Endothelial cell of umbilical vein (primary cell): Measurements from ENCODE around the gene SGMS2.

Experiments
- EZH2 ChIP-seq: IDR thresholded peaks from 2 replicates; pipeline ENCODE4 v1.6.1; 2012; ENCODE audit warnings: borderline replicate concordance, low read depth, mild to moderate bottlenecking, moderate library complexity, low read length, inconsistent platforms; ENCODE audit not compliant: severe bottlenecking
- MAX ChIP-seq: IDR thresholded peaks from 2 replicates; pipeline ENCODE4 v1.6.1; 2011; ENCODE audit not compliant: insufficient read depth, insufficient read length
- TF ChIP-seq, protein P1 (sequence below), 2 donors: IDR thresholded peaks; 1 replicate in 1 of 2; 2 replicates in 1 of 2; pipeline ENCODE4 v1.5.1; 2011; ENCODE audit warnings: low read length in 2 of 2, mild to moderate bottlenecking in 2 of 2, moderate library complexity in 2 of 2, control low read depth in 1 of 2, inconsistent platforms in 1 of 2, low read depth in 1 of 2; ENCODE audit not compliant: insufficient read depth in 1 of 2; ENCODE audit errors: extremely low read depth in 1 of 2

- TF ChIP-seq, protein P1, sequence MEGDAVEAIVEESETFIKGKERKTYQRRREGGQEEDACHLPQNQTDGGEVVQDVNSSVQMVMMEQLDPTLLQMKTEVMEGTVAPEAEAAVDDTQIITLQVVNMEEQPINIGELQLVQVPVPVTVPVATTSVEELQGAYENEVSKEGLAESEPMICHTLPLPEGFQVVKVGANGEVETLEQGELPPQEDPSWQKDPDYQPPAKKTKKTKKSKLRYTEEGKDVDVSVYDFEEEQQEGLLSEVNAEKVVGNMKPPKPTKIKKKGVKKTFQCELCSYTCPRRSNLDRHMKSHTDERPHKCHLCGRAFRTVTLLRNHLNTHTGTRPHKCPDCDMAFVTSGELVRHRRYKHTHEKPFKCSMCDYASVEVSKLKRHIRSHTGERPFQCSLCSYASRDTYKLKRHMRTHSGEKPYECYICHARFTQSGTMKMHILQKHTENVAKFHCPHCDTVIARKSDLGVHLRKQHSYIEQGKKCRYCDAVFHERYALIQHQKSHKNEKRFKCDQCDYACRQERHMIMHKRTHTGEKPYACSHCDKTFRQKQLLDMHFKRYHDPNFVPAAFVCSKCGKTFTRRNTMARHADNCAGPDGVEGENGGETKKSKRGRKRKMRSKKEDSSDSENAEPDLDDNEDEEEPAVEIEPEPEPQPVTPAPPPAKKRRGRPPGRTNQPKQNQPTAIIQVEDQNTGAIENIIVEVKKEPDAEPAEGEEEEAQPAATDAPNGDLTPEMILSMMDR (IDR thresholded peaks at IDR 0.05; ENCODE audit: extremely low read depth in 1 of 2, insufficient read depth in 1 of 2, low read depth in 1 of 2, low read length in 2 of 2), result no peak
- no peak for TF ChIP-seq EZH2
- no peak for TF ChIP-seq MAX
These were observed 10.0 kb upstream of the SGMS2 start for GRCh38 chr4:107814758-107815157.
